Activated naive CD8-positive, alpha-beta T cell (primary cell): ENCODE measurements around the gene HIP1R.
"Not testable (repeated sequence)": the region's sequence is repeated elsewhere in the genome, so short reads cannot be mapped to it uniquely, and the experiment has no call there.

Source experiments
- H3K27ac Mint-ChIP-seq: one replicate; pipeline ENCODE4 v1.8.0; 2021; ENCODE audit warnings: mixed read lengths
- H3K27me3 Mint-ChIP-seq: one replicate; pipeline ENCODE4 v1.8.0; 2021; ENCODE audit warnings: mixed read lengths
- H3K36me3 Mint-ChIP-seq: one replicate; pipeline ENCODE4 v1.8.0; 2021; ENCODE audit warnings: mixed read lengths
- H3K4me1 Mint-ChIP-seq: one replicate; pipeline ENCODE4 v1.8.0; 2021; ENCODE audit warnings: low read depth, mixed read lengths
- H3K4me3 Mint-ChIP-seq: one replicate; pipeline ENCODE4 v1.8.0; 2021; ENCODE audit warnings: mild to moderate bottlenecking, mixed read lengths
- H3K9me3 Mint-ChIP-seq: one replicate; pipeline ENCODE4 v1.8.0; 2021; ENCODE audit warnings: low read depth, mixed read lengths

HIP1R gene

DNA sequence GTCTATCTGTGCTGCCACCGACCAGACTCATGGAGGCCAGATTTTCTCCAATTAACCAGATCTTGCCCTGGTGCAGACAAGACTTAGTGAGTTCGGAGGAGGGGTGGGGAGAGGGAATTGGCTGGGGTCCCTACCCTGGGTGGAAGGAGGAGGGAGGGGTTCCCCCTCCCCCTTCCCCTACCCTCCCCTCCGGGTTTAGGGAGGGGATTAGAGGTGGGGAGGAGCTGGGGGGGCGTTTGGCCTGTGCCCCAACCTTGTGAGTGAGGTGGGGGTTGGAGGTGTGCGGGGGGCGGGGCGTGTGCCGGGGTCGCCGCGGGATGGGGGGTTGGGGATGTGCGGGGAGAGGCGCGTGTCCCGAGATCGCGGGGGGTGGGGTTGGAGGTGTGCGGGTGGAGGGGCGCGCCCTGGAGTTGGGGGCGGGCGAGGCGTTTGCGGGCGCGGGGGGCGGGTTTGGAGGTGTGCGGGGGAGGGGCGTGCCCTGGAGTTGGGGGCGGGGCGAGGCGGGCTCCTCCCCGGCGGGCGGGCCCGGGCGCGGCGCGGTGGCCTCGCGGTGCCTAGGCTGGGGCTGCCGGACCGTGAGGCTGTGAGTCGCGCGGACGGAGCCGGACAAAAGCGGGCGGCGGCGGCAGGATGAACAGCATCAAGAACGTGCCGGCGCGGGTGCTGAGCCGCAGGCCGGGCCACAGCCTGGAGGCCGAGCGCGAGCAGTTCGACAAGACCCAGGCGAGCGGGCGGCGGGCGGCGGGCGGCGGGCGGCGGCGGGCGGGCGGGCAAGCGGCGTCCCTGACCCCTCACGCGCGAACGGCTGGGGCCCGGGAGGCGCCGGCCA is at the start of gene HIP1R:
TSS of gene HIP1R (plus strand) at position 537 of the 829 bp plus-strand sequence. CDS start at position 631, 94 bp downstream.
- H3K27me3 Mint-ChIP-seq: no peaks in the 10 kb centered on the region
- no peaks in the 10 kb centered on the region for H3K9me3 Mint-ChIP-seq
- H3K4me3 Mint-ChIP-seq: peak within 1 kb of the TSS; percentile 95
- H3K27ac Mint-ChIP-seq: peak within 1 kb of the TSS; percentile 94
- H3K4me1 Mint-ChIP-seq: peaks cover 38% of the 10 kb centered on the region
- no peaks in the 10 kb centered on the region for H3K36me3 Mint-ChIP-seq

DNA sequence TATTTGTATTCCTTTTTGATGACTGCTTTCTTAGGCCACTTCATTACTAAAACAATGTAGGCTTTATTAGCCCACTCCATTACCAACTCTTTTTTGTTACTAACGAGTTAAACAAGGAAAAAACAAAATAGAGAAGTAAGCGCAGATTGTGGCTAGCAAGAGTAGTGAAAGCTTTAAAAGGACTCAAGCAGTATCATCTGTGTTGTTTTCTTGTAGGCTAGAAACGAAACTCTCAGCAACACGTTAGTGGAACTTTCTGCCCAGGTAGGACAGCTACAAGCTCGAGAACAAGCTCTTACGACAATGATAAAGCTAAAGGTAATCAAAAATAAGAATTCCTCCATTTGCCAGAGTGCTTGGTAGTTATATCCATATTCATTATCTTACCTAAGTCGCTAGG is 49.8 kb upstream of the HIP1R start:
- no peak overlapping the region for H3K27ac Mint-ChIP-seq
- H3K9me3 Mint-ChIP-seq: no peaks in the 10 kb centered on the region
- no peaks in the 10 kb centered on the region for H3K27me3 Mint-ChIP-seq

DNA sequence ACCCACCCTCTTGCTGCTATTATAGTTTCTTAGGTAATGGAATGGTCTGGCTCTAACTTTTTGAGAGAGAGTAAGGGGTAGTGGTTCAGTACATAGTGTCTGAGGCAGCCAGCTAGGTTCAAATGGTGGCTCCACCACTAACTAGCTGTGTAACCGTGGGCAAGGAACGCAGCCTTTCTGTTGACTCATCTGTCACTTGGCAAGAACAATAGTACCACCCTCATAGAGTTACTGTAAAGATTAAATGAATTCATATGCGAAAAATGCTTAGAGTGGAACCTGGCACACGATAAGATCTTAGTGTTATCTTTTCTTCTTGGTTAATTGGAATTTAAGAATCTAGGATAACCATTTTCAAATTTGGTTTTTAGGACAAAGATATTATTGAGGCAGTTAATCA is 46.9 kb upstream of the HIP1R start:
- no peak overlapping the region for H3K27ac Mint-ChIP-seq
- no peak overlapping the region for H3K4me3 Mint-ChIP-seq
- H3K9me3 Mint-ChIP-seq: no peaks in the 10 kb centered on the region
- no peaks in the 10 kb centered on the region for H3K36me3 Mint-ChIP-seq
- H3K27me3 Mint-ChIP-seq: no peaks in the 10 kb centered on the region
- H3K4me1 Mint-ChIP-seq: no peaks in the 10 kb centered on the region

More for the DNA sequence above, 49.8 kb upstream of the HIP1R start:
- Mint-ChIP-seq H3K36me3 (no peaks in the 10 kb centered on the region), H3K4me3 (no peak overlapping the region), H3K4me1 (no peaks in the 10 kb centered on the region)

DNA sequence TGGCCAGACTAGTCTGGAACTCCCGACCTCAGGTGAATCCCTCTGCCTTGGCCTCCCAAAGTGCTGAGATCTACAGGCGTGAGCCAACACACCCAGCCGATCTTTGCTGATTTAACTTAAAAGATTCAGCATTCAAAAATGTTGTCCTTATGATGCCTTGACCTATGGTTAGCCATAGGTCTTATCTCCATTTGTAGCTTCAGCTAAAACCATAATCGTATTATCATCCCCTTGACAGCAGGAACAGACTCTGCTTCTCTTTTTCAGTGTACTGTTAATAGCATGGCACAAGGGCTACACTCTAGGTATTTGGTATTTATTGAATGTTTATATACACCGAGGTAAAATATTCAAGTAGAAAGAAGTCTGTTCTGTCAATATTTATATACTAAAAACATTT is 45.6 kb upstream of the HIP1R start:
- H3K4me1 Mint-ChIP-seq: peaks cover 2% of the 10 kb centered on the region
- H3K4me3 Mint-ChIP-seq: no peak overlapping the region
- H3K9me3 Mint-ChIP-seq: no peaks in the 10 kb centered on the region
- H3K36me3 Mint-ChIP-seq: no peaks in the 10 kb centered on the region
- H3K27me3 Mint-ChIP-seq: no peaks in the 10 kb centered on the region
- H3K27ac Mint-ChIP-seq: no peak overlapping the region

DNA sequence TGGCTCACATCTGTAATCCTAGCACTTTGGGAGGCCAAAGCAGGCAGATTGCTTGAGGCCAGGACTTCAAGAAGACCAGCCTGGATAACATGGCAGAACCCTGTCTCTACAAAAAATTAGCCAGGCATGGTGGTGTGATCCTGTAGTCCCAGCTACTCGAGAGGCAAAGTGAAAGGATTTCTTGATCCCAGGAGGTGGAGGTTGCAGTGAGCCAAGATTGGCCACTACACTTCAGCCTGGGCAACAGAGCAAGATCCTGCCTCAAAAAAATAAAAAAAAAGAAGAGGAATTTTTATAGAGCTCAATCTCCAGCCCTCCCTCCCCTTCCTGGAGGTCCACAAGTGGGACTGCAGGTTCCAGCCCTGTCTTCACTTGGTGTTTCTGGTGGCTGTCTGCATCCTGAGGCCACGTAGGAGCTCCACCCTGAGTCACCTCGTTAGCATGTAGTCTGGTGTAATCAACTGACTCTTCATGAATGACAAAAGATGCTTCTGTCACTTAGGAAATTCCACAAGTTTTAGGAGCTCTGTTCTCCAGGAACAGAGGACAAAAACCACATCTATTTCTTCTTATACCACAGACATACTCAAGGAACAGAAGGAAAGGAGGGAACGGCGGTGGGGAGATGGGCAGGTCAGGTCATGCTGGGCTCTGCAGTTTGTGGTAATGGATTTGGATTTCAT is 44.7 kb upstream of the HIP1R start:
- H3K4me3 Mint-ChIP-seq: no peak overlapping the region
- H3K4me1 Mint-ChIP-seq: peaks cover 2% of the 10 kb centered on the region
- no peak overlapping the region for H3K27ac Mint-ChIP-seq
- H3K27me3 Mint-ChIP-seq: no peaks in the 10 kb centered on the region
- no peaks in the 10 kb centered on the region for H3K36me3 Mint-ChIP-seq
- no peaks in the 10 kb centered on the region for H3K9me3 Mint-ChIP-seq

GRCh38 chr12:122793685-122794106 is 41.6 kb upstream of the HIP1R start:
- H3K4me1 Mint-ChIP-seq: peaks cover 2% of the 10 kb centered on the region
- H3K36me3 Mint-ChIP-seq: no peaks in the 10 kb centered on the region

GRCh38 chr12:122795807-122796206 is 39.5 kb upstream of the HIP1R start:
- Mint-ChIP-seq H3K4me3 (no peak overlapping the region), H3K27me3 (no peaks in the 10 kb centered on the region), H3K27ac (no peak overlapping the region), H3K36me3 (no peaks in the 10 kb centered on the region), H3K4me1 (peaks cover 2% of the 10 kb centered on the region), H3K9me3 (no peaks in the 10 kb centered on the region)

More at GRCh38 chr12:122793685-122794106, 41.6 kb upstream of the HIP1R start:
- no peaks in the 10 kb centered on the region for H3K9me3 Mint-ChIP-seq
- no peak overlapping the region for H3K27ac Mint-ChIP-seq
- H3K4me3 Mint-ChIP-seq: no peak overlapping the region
- no peaks in the 10 kb centered on the region for H3K27me3 Mint-ChIP-seq

GRCh38 chr12:122799641-122800243 is 35.5 kb upstream of the HIP1R start:
- Mint-ChIP-seq H3K9me3 (no peaks in the 10 kb centered on the region), H3K27ac (no peak overlapping the region), H3K27me3 (no peaks in the 10 kb centered on the region), H3K36me3 (peaks cover 6% of the 10 kb centered on the region), H3K4me3 (no peak overlapping the region), H3K4me1 (no peaks in the 10 kb centered on the region)

DNA sequence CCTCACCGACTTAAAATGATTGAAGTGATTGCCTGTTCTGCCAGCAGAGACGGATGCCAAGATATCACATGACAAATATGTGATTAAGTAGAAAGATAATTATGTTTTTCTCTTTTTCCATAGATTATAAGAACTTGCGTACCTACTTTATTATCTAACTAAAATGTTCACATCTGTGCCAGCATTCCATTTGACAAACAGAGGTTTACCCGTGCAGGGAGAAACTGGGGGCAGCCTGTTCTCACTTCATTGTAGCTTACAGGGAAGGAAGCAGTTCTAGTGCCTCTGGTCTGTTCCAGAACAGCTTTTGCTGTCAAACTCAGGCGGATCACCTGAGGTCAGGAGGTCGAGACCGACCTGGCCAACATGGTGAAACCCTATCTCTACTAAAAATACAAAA is 31.3 kb upstream of the HIP1R start:
- H3K4me1 Mint-ChIP-seq: no peaks in the 10 kb centered on the region
- H3K4me3 Mint-ChIP-seq: no peak overlapping the region
- H3K27me3 Mint-ChIP-seq: no peaks in the 10 kb centered on the region
- H3K36me3 Mint-ChIP-seq: peaks cover 8% of the 10 kb centered on the region
- no peak overlapping the region for H3K27ac Mint-ChIP-seq
- H3K9me3 Mint-ChIP-seq: no peaks in the 10 kb centered on the region

DNA sequence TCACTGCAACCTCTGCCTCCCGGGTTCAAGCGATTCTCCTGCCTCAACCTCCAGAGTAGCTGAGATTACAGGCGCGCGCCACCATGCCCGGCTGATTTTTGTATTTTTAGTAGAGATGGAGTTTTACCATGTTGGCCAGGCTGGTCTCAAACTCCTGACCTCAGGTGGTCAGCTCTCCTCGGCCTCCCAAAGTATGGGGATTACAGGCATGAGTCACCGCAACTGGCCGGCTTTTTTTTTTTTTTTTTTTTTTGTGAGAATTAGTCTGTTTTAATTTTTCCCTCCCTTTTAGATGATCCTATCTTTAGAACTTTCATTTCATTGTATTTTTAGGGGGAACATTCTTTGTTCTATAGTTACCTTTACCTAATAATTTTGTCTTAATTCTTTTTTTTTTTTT is 30.3 kb upstream of the HIP1R start:
- not testable (repeated sequence) for H3K4me1 Mint-ChIP-seq, H3K27me3 Mint-ChIP-seq, H3K4me3 Mint-ChIP-seq, H3K9me3 Mint-ChIP-seq, H3K36me3 Mint-ChIP-seq, H3K27ac Mint-ChIP-seq

DNA sequence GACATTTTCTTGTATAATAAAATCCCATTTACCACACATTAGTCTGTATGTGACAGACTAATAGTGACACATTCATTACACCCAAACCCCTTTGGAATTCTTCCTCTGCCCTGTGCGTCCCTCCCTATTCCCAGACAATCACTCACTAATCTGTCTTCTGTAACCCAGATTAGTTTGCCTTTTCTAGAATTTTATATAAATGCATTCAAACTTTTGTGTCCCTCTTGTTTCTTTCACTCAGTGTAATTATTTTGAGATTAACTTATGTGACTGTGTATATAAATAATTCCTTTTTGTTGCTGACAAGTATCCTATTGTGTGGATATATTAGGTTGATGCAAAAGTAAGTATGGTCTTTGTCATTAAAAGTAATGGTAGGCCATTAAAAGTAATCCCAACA is 27.6 kb upstream of the HIP1R start:
- Mint-ChIP-seq H3K4me1 (no peaks in the 10 kb centered on the region), H3K9me3 (no peaks in the 10 kb centered on the region), H3K4me3 (no peak overlapping the region), H3K27ac (no peak overlapping the region), H3K27me3 (no peaks in the 10 kb centered on the region), H3K36me3 (peaks cover 5% of the 10 kb centered on the region)

DNA sequence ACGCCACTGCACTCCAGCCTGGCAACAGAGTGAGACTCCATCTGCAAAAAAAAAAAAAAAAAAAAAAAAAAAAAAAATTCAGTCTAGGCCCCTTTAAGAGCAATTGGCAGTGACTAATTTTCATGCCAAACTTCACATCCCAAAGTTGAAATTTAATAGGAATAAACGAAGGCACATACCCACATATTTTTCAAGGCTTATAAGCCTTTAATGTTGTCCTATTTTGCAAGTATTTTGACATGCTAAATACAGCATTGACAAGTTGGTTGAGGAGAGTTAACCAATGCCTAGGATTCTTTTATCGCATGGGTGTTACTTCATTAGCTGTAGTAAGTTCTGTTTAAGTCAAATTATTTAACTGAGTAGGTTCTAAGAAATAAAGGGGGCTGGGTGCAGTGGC is 23.5 kb upstream of the HIP1R start:
- no peaks in the 10 kb centered on the region for H3K9me3 Mint-ChIP-seq
- no peaks in the 10 kb centered on the region for H3K36me3 Mint-ChIP-seq
- H3K4me1 Mint-ChIP-seq: no peaks in the 10 kb centered on the region
- no peak overlapping the region for H3K27ac Mint-ChIP-seq
- H3K27me3 Mint-ChIP-seq: no peaks in the 10 kb centered on the region
- no peak overlapping the region for H3K4me3 Mint-ChIP-seq

GRCh38 chr12:122813310-122813713 is 21.9 kb upstream of the HIP1R start:
- H3K4me1 Mint-ChIP-seq: no peaks in the 10 kb centered on the region
- H3K4me3 Mint-ChIP-seq: no peak overlapping the region
- peaks cover 2% of the 10 kb centered on the region for H3K36me3 Mint-ChIP-seq
- H3K27ac Mint-ChIP-seq: no peak overlapping the region
- no peaks in the 10 kb centered on the region for H3K27me3 Mint-ChIP-seq
- H3K9me3 Mint-ChIP-seq: no peaks in the 10 kb centered on the region

DNA sequence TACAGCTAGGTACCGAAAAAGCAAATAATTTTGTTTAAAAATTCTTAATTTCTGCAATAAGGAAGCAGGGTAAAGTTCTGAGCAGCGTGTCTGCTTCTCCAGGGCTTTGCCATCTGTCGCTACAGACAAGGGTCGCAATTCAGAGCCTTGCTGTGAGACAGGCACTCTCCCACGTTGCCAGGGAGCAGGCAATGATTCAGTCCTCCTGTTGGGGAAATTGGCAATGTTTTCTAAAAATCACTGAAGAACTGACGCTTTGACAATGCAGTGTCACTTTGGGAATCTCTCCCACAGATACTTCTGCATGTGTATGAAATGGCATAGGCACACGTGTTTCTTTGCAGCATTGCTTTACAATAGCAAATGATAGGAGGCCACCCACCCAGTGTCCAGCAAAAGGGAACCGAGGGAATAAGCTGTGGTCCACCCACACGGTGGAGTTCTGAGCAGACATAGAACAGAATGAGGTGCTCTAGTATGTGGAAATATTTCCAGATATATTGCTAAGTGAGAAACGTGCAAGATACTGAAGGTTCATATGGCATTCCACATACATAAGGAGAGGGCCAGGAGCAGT is 16.0 kb upstream of the HIP1R start:
- Mint-ChIP-seq H3K36me3 (peaks cover 2% of the 10 kb centered on the region), H3K27me3 (no peaks in the 10 kb centered on the region), H3K27ac (no peak overlapping the region), H3K4me3 (no peak overlapping the region), H3K4me1 (no peaks in the 10 kb centered on the region), H3K9me3 (no peaks in the 10 kb centered on the region)

DNA sequence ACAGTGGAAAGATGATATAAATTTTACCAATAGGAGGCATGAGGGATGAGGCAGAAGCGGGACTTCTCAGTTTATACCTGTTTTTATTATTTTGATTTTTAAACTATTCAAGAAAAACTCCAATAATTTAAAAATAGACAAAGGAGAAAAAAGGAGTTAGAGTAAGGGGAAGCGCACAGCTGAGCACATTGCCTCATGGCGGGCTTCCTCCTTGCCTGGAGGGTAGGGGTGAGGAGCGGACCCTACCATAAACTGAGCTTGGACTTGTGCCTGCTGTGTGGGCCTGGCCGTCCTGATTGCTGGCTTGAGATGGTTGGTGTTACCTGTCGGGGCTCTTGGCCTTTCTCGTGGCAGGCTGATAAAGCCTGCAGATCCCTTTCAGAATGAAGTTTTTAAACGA is 15.1 kb upstream of the HIP1R start:
- Mint-ChIP-seq H3K4me1 (no peaks in the 10 kb centered on the region), H3K27me3 (no peaks in the 10 kb centered on the region), H3K4me3 (no peak overlapping the region), H3K27ac (no peak overlapping the region), H3K9me3 (no peaks in the 10 kb centered on the region), H3K36me3 (peaks cover 2% of the 10 kb centered on the region)
